ENCODE results near the gene LRRK1.

Gene LRRK1

GRCh38 chr15:100891307-100892012 lies 27.7 kb upstream of the LRRK1 start:
- no peak for DNase-seq

- DNase-seq = no peak
These were observed 27.2 kb upstream of the LRRK1 start for GRCh38 chr15:100892013-100892355.

- DNase-seq = no peak
These were observed 25.7 kb upstream of the LRRK1 start for GRCh38 chr15:100893261-100893963.

- no peak for DNase-seq
These were observed 25.2 kb upstream of the LRRK1 start for GRCh38 chr15:100893964-100894295.

GRCh38 chr15:100895721-100896120 lies 23.4 kb upstream of the LRRK1 start:
- no peak for DNase-seq

GRCh38 chr15:100897221-100898151 lies 21.7 kb upstream of the LRRK1 start:
- no peak for DNase-seq

- DNase-seq = no peak
These were observed 21.0 kb upstream of the LRRK1 start for GRCh38 chr15:100898152-100898490.

GRCh38 chr15:100898661-100899462 lies 20.3 kb upstream of the LRRK1 start:
- DNase-seq = no peak

- DNase-seq = no peak
These were observed 19.6 kb upstream of the LRRK1 start for GRCh38 chr15:100899601-100900000.

- no peak for DNase-seq
These were observed 18.9 kb upstream of the LRRK1 start for GRCh38 chr15:100900136-100900794.

- DNase-seq = no peak
These were observed 18.4 kb upstream of the LRRK1 start for GRCh38 chr15:100900795-100901169.

- no peak for DNase-seq
These were observed 17.9 kb upstream of the LRRK1 start for GRCh38 chr15:100901296-100901695.

- DNase-seq = no peak
These were observed 17.3 kb upstream of the LRRK1 start for GRCh38 chr15:100901702-100902435.

- no peak for DNase-seq
These were observed 16.6 kb upstream of the LRRK1 start for GRCh38 chr15:100902436-100903167.

GRCh38 chr15:100903168-100903554 lies 16.0 kb upstream of the LRRK1 start:
- no peak for DNase-seq

GRCh38 chr15:100905850-100906249 lies 13.3 kb upstream of the LRRK1 start:
- DNase-seq = no peak

GRCh38 chr15:100908466-100908865 lies 10.7 kb upstream of the LRRK1 start:
- DNase-seq = no peak

GRCh38 chr15:100909565-100909964 lies 9.6 kb upstream of the LRRK1 start:
- no peak for DNase-seq

GRCh38 chr15:100909989-100910955 lies 8.9 kb upstream of the LRRK1 start:
- DNase-seq = no peak

- no peak for DNase-seq
These were observed 8.1 kb upstream of the LRRK1 start for GRCh38 chr15:100911086-100911485.

Measured in activated CD4-positive, alpha-beta T cell treated with anti-CD3 and anti-CD28 coated beads, Interleukin-2, amount 50 U/mL, for 16 hours (primary cell).